Prostate gland (tissue), 2 donors: ENCODE data around the gene RANBP3.

Source experiments
- POLR2A ChIP-seq: fragments of 450-650 bp; IDR thresholded peaks from one replicate; pipeline ENCODE4 v1.6.1; 2016; ENCODE audit warnings: antibody characterized with exemption, mild to moderate bottlenecking
- POLR2AphosphoS5 ChIP-seq: sonication (generic); formaldehyde crosslinking; IDR thresholded peaks from one replicate; pipeline ENCODE4 v1.6.1; 2017; ENCODE audit warnings: antibody characterized with exemption
- TF ChIP-seq, protein P1 (sequence below), 4 experiments: fragments of 200-600 bp in 2 of 4; fragments of 450-650 bp in 2 of 4; sonication (generic) in 2 of 4; IDR thresholded peaks; 1 replicate in 3 of 4; 2 replicates in 1 of 4; pipeline ENCODE4 v1.5.1; 2016 to 2019; ENCODE audit warnings: antibody characterized with exemption in 4 of 4, mild to moderate bottlenecking in 2 of 4, moderate library complexity in 2 of 4

GRCh38 chr19:5933391-5934068 lies 44.4 kb downstream of the RANBP3 start:
- TF ChIP-seq, protein P1, sequence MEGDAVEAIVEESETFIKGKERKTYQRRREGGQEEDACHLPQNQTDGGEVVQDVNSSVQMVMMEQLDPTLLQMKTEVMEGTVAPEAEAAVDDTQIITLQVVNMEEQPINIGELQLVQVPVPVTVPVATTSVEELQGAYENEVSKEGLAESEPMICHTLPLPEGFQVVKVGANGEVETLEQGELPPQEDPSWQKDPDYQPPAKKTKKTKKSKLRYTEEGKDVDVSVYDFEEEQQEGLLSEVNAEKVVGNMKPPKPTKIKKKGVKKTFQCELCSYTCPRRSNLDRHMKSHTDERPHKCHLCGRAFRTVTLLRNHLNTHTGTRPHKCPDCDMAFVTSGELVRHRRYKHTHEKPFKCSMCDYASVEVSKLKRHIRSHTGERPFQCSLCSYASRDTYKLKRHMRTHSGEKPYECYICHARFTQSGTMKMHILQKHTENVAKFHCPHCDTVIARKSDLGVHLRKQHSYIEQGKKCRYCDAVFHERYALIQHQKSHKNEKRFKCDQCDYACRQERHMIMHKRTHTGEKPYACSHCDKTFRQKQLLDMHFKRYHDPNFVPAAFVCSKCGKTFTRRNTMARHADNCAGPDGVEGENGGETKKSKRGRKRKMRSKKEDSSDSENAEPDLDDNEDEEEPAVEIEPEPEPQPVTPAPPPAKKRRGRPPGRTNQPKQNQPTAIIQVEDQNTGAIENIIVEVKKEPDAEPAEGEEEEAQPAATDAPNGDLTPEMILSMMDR (IDR thresholded peaks at IDR 0.05): no peak
- TF ChIP-seq POLR2A (no peak), POLR2AphosphoS5 (no peak)
